B cell (primary cell): ENCODE data around the gene ARRDC1.

Experiments used
- CTCF ChIP-seq: fragments of 200-600 bp; IDR thresholded peaks from one replicate; pipeline ENCODE4 v1.8.0; 2022; ENCODE audit warnings: antibody characterized with exemption, mild to moderate bottlenecking
- EZH2 ChIP-seq: IDR thresholded peaks from 2 replicates; pipeline ENCODE4 v1.6.1; 2012; ENCODE audit warnings: borderline replicate concordance, low read depth, mild to moderate bottlenecking, moderate library complexity, low read length; ENCODE audit not compliant: insufficient read depth, poor library complexity, severe bottlenecking

DNA sequence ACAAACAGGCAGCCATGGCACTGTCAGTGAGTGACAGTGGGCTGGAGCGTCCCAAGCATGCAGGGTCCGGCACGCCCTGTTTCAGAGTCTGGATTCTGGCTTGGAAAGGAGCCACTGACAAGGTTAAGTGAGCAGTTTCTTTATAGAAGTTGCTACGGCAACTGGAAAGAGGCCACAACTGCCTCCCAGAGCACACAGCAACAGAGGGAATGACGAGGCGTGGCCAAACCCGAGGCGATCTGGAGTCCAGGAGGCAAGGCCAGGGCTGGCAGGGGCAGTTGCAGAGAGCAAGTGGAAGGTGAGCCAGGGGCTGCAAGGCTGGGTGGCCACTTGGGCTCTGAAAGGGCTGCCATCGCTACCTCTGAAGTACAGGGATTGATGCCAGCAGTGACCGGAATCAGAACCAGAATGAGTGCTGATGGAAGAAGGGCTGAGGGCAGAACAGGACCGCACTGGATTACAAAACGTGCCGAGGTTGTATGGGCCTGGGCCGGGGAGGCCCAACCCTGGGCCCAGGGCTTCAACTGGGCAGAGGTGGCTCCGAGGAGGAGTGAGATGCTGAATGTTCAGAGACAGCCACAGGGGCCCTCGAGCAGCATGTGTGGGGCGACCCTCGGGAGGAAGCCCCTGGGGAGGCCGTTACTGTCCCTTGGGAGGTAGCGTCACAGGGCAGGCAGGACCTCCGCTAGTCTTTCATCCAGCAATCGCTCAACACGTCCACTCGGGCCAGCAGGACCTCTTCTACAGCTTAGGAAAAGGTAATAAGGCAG is 49.2 kb upstream of the ARRDC1 start:
- no peak for TF ChIP-seq CTCF
- TF ChIP-seq EZH2 = no peak
